SJCRH30 (cell line): ENCODE results near the gene OR7C2. TPM values are rescaled to one million over a fixed set of nuclear protein-coding genes. Genes with fewer than 3 reads are reported as not detected.
"Not testable (repeated sequence)": the region's sequence is repeated elsewhere in the genome, so short reads cannot be mapped to it uniquely, and the experiment has no call there.

Experiments used
- DNase-seq, 2 experiments: peaks; one replicate each; pipeline ENCODE4 v3.0.0-alpha.2; 2015 to 2020
- H3K27ac ChIP-seq: fragments of 250-450 bp; sonication (Bioruptor Pico); 2 replicates; pipeline ENCODE4 v1.5.1; 2020; ENCODE audit warnings: mild to moderate bottlenecking, moderate library complexity
- H3K27me3 ChIP-seq: fragments of 250-450 bp; sonication (Bioruptor Pico); 2 replicates; pipeline ENCODE4 v1.5.1; 2020; ENCODE audit warnings: mild to moderate bottlenecking, moderate library complexity
- H3K36me3 ChIP-seq: fragments of 250-450 bp; sonication (Bioruptor Pico); 2 replicates; pipeline ENCODE4 v1.5.1; 2020; ENCODE audit warnings: mild to moderate bottlenecking, moderate library complexity
- H3K4me1 ChIP-seq: fragments of 250-450 bp; sonication (Bioruptor Pico); 2 replicates; pipeline ENCODE4 v1.5.1; 2020; ENCODE audit warnings: mild to moderate bottlenecking, moderate library complexity
- H3K4me3 ChIP-seq: fragments of 250-450 bp; sonication (Bioruptor Pico); 2 replicates; pipeline ENCODE4 v1.5.1; 2020; ENCODE audit warnings: mild to moderate bottlenecking, moderate library complexity
- H3K9me3 ChIP-seq: fragments of 250-450 bp; sonication (Bioruptor Pico); replicated peaks from 2 replicates; pipeline ENCODE4 v1.5.1; 2020; ENCODE audit warnings: mild to moderate bottlenecking, moderate library complexity
- total RNA-seq: library from RNA; depleted of rRNA; stranded (reverse); fragments of >200 nt; shearing (Covaris generic); gene quantifications from 2 replicates; pipeline ENCODE4 v1.2.3, GENCODE V29; 2014; rRNA removed

Gene OR7C2
- total RNA-seq = not detected in 2 replicates

GRCh38 chr19:14941189-14941588 lies at the start of gene OR7C2:
Gene OR7C2, plus strand, starts transcription at chr19:14941489. Its CDS starts 0 bp downstream, at chr19:14941489.
- no peak within 1 kb of the TSS for H3K27ac ChIP-seq
- DNase-seq = no peak
- no peak within 1 kb of the TSS for H3K4me3 ChIP-seq
- no peaks in the 10 kb centered on the region for H3K4me1 ChIP-seq
- no peaks in the 10 kb centered on the region for H3K36me3 ChIP-seq
- H3K9me3 ChIP-seq = no peaks in the 10 kb centered on the region
- peaks cover 11% of the 10 kb centered on the region for H3K27me3 ChIP-seq

GRCh38 chr19:14901675-14902260 lies 39.5 kb upstream of the OR7C2 start:
- no peaks in the 10 kb centered on the region for H3K9me3 ChIP-seq
- DNase-seq = no peak
- H3K27ac ChIP-seq = no peak overlapping the region
- no peaks in the 10 kb centered on the region for H3K36me3 ChIP-seq
- H3K4me1 ChIP-seq = no peaks in the 10 kb centered on the region
- H3K27me3 ChIP-seq = 0 out of 2 replicates have a peak, but pooled peaks cover 10% of the 10 kb centered on the region
- H3K4me3 ChIP-seq = no peak overlapping the region

- no peaks in the 10 kb centered on the region for H3K36me3 ChIP-seq
- no peaks in the 10 kb centered on the region for H3K9me3 ChIP-seq
- no peak for DNase-seq
- H3K4me1 ChIP-seq = no peaks in the 10 kb centered on the region
- no peaks in the 10 kb centered on the region for H3K27me3 ChIP-seq
- no peak overlapping the region for H3K27ac ChIP-seq
- H3K4me3 ChIP-seq = no peak overlapping the region
Measured at GRCh38 chr19:14906711-14907110, 34.6 kb upstream of the OR7C2 start.

- H3K36me3 ChIP-seq = no peaks in the 10 kb centered on the region
- H3K9me3 ChIP-seq = no peaks in the 10 kb centered on the region
- no peak for DNase-seq
- peaks cover 8% of the 10 kb centered on the region; the same call in 1 of the 2 replicates for H3K27me3 ChIP-seq
- no peaks in the 10 kb centered on the region for H3K4me1 ChIP-seq
- H3K27ac ChIP-seq = no peak overlapping the region
- H3K4me3 ChIP-seq = no peak overlapping the region
Measured at GRCh38 chr19:14915116-14915515, 26.2 kb upstream of the OR7C2 start.

- Histone ChIP-seq H3K27ac (no peak overlapping the region), H3K4me3 (no peak overlapping the region), H3K4me1 (no peaks in the 10 kb centered on the region), H3K27me3 (peaks cover 11% of the 10 kb centered on the region; the same call in 1 of the 2 replicates), H3K36me3 (no peaks in the 10 kb centered on the region), H3K9me3 (no peaks in the 10 kb centered on the region)
- no peak for DNase-seq
Measured at GRCh38 chr19:14916848-14917247, 24.4 kb upstream of the OR7C2 start.

GRCh38 chr19:14933506-14933905 lies 7.8 kb upstream of the OR7C2 start:
- H3K36me3 ChIP-seq = no peaks in the 10 kb centered on the region
- no peak for DNase-seq
- no peak overlapping the region for H3K4me3 ChIP-seq
- H3K9me3 ChIP-seq = no peaks in the 10 kb centered on the region
- H3K27me3 ChIP-seq = peaks cover 12% of the 10 kb centered on the region; the same call in 1 of the 2 replicates
- H3K27ac ChIP-seq = no peak overlapping the region
- H3K4me1 ChIP-seq = no peaks in the 10 kb centered on the region

- DNase-seq = no peak
- Histone ChIP-seq H3K4me1 (no peaks in the 10 kb centered on the region), H3K27ac (no peak overlapping the region), H3K9me3 (no peaks in the 10 kb centered on the region), H3K36me3 (no peaks in the 10 kb centered on the region), H3K27me3 (peaks cover 14% of the 10 kb centered on the region), H3K4me3 (no peak overlapping the region)
Measured at GRCh38 chr19:14940266-14940665, 1.0 kb upstream of the OR7C2 start.

GRCh38 chr19:14943601-14944000 lies 2.3 kb downstream of the OR7C2 start:
- Histone ChIP-seq H3K4me1 (no peaks in the 10 kb centered on the region), H3K4me3 (no peak overlapping the region), H3K27ac (no peak overlapping the region), H3K27me3 (peaks cover 8% of the 10 kb centered on the region), H3K9me3 (no peaks in the 10 kb centered on the region), H3K36me3 (no peaks in the 10 kb centered on the region)
- DNase-seq = no peak

- no peaks in the 10 kb centered on the region for H3K4me1 ChIP-seq
- no peaks in the 10 kb centered on the region for H3K9me3 ChIP-seq
- no peak for DNase-seq
- no peak overlapping the region for H3K4me3 ChIP-seq
- H3K27ac ChIP-seq = no peak overlapping the region
- H3K36me3 ChIP-seq = no peaks in the 10 kb centered on the region
- H3K27me3 ChIP-seq = peaks cover 8% of the 10 kb centered on the region
Measured at GRCh38 chr19:14944456-14944855, 3.2 kb downstream of the OR7C2 start.

- H3K36me3 ChIP-seq, H3K4me3 ChIP-seq, H3K27me3 ChIP-seq, H3K9me3 ChIP-seq, H3K4me1 ChIP-seq, H3K27ac ChIP-seq, DNase-seq: not testable (repeated sequence)
Measured at GRCh38 chr19:14949413-14949812, 8.1 kb downstream of the OR7C2 start.

GRCh38 chr19:14949876-14950275 lies 8.6 kb downstream of the OR7C2 start:
- DNase-seq = no peak
- no peak overlapping the region for H3K27ac ChIP-seq
- no peaks in the 10 kb centered on the region for H3K9me3 ChIP-seq
- H3K36me3 ChIP-seq = no peaks in the 10 kb centered on the region
- H3K4me3 ChIP-seq = no peak overlapping the region
- H3K27me3 ChIP-seq = no peaks in the 10 kb centered on the region; the same call in 1 of the 2 replicates
- H3K4me1 ChIP-seq = no peaks in the 10 kb centered on the region

GRCh38 chr19:14950421-14950820 lies 9.1 kb downstream of the OR7C2 start:
- Histone ChIP-seq H3K9me3 (no peaks in the 10 kb centered on the region), H3K27ac (no peak overlapping the region), H3K4me3 (no peak overlapping the region), H3K27me3 (no peaks in the 10 kb centered on the region; the same call in 1 of the 2 replicates), H3K36me3 (no peaks in the 10 kb centered on the region), H3K4me1 (no peaks in the 10 kb centered on the region)
- no peak for DNase-seq

- H3K4me3 ChIP-seq = no peak overlapping the region
- no peaks in the 10 kb centered on the region for H3K4me1 ChIP-seq
- DNase-seq = no peak
- no peaks in the 10 kb centered on the region for H3K36me3 ChIP-seq
- H3K9me3 ChIP-seq = no peaks in the 10 kb centered on the region
- no peaks in the 10 kb centered on the region; the same call in 1 of the 2 replicates for H3K27me3 ChIP-seq
- H3K27ac ChIP-seq = no peak overlapping the region
Measured at GRCh38 chr19:14952767-14953166, 11.5 kb downstream of the OR7C2 start.

GRCh38 chr19:14954071-14954655 lies 12.9 kb downstream of the OR7C2 start:
- peak in 1 of 2 experiments; percentile 20 for DNase-seq
- Histone ChIP-seq H3K4me1 (no peaks in the 10 kb centered on the region), H3K36me3 (no peaks in the 10 kb centered on the region), H3K27ac (no peak overlapping the region), H3K4me3 (no peak overlapping the region), H3K9me3 (peaks cover 7% of the 10 kb centered on the region; the same call in 1 of the 2 replicates), H3K27me3 (no peaks in the 10 kb centered on the region; the same call in 1 of the 2 replicates)

GRCh38 chr19:14957464-14957863 lies 16.2 kb downstream of the OR7C2 start:
- H3K27ac ChIP-seq = no peak overlapping the region
- no peaks in the 10 kb centered on the region for H3K4me1 ChIP-seq
- no peak for DNase-seq
- no peaks in the 10 kb centered on the region for H3K36me3 ChIP-seq
- H3K9me3 ChIP-seq = peaks cover 7% of the 10 kb centered on the region
- H3K27me3 ChIP-seq = no peaks in the 10 kb centered on the region
- H3K4me3 ChIP-seq = no peak overlapping the region

- H3K9me3 ChIP-seq = peaks cover 7% of the 10 kb centered on the region
- no peak overlapping the region for H3K27ac ChIP-seq
- H3K36me3 ChIP-seq = no peaks in the 10 kb centered on the region
- H3K4me1 ChIP-seq = no peaks in the 10 kb centered on the region
- H3K27me3 ChIP-seq = no peaks in the 10 kb centered on the region
- no peak for DNase-seq
- H3K4me3 ChIP-seq = no peak overlapping the region
Measured at GRCh38 chr19:14959263-14959662, 18.0 kb downstream of the OR7C2 start.
